Calu3 (cell line): ENCODE results near the gene CARD10. TPM values are rescaled to one million over a fixed set of nuclear protein-coding genes. Genes with fewer than 3 reads are reported as not detected.

Source experiments
- BruUV-seq: library from RNA; stranded (reverse); fragments of 400-500 nt; replicated peaks from 2 replicates; lab custom pipeline; 2021; lab: Mats Ljungman, UMichigan
- CTCF ChIA-PET: fragments of 300-600 bp; sonication (Branson Sonifier 250); formaldehyde crosslinking; loops from one replicate; lab custom pipeline; 2022; ENCODE audit warnings: antibody characterized with exemption; lab: Charles Lee
- DNase-seq: peaks from one replicate; pipeline ENCODE4 v3.0.0; 2022
- H3K27ac Mint-ChIP-seq: one replicate; pipeline ENCODE4 v1.8.0; 2022; ENCODE audit warnings: mixed read lengths; ENCODE audit not compliant: unreplicated experiment
- H3K27me3 Mint-ChIP-seq: one replicate; pipeline ENCODE4 v1.8.0; 2022; ENCODE audit warnings: mixed read lengths; ENCODE audit not compliant: unreplicated experiment
- H3K36me3 Mint-ChIP-seq: one replicate; pipeline ENCODE4 v1.8.0; 2022; ENCODE audit warnings: mild to moderate bottlenecking, moderate library complexity, mixed read lengths; ENCODE audit not compliant: insufficient read depth, unreplicated experiment
- H3K4me1 Mint-ChIP-seq: one replicate; pipeline ENCODE4 v1.8.0; 2022; ENCODE audit warnings: mild to moderate bottlenecking, low read depth, mixed read lengths; ENCODE audit not compliant: unreplicated experiment
- H3K4me3 Mint-ChIP-seq: one replicate; pipeline ENCODE4 v1.8.0; 2022; ENCODE audit warnings: mild to moderate bottlenecking, low read depth, moderate library complexity, mixed read lengths; ENCODE audit not compliant: unreplicated experiment
- H3K9me3 Mint-ChIP-seq: one replicate; pipeline ENCODE4 v1.8.0; 2022; ENCODE audit warnings: low read depth, mixed read lengths; ENCODE audit not compliant: unreplicated experiment
- CTCF ChIP-seq: fragments of 200-600 bp; IDR thresholded peaks from one replicate; pipeline ENCODE4 v1.8.0; 2022; ENCODE audit warnings: antibody characterized with exemption; ENCODE audit not compliant: unreplicated experiment
- intact Hi-C: fragments of 100-400 bp; cut with micrococcal nuclease; formaldehyde crosslinking; loops from one replicate; pipeline ENCODE4 v1.10.0; 2022; ENCODE audit not compliant: unreplicated experiment
- total RNA-seq: library from RNA; stranded (reverse); gene quantifications from 2 replicates; pipeline ENCODE4 v1.2.3, GENCODE V29; 2022

The CARD10 gene
- total RNA-seq, 1 experiment from 2014 or later = 49.2 TPM

GRCh38 chr22:37505989-37506388 lies 13.2 kb downstream of the CARD10 start:
- Mint-ChIP-seq H3K27me3 (no peaks in the 10 kb centered on the region), H3K4me3 (no peak overlapping the region), H3K4me1 (peaks cover 60% of the 10 kb centered on the region), H3K9me3 (no peaks in the 10 kb centered on the region), H3K27ac (no peak overlapping the region), H3K36me3 (peaks cover 74% of the 10 kb centered on the region)
- no peak for TF ChIP-seq CTCF
- intact Hi-C loops = no loop called here
- DNase-seq = no peak
- CTCF ChIA-PET = interaction anchor here (0.5 to 0.6 kb wide), 2 partner anchors 38 to 137 kb away, joined by 5 to 6 read pairs; no protein-coding TSS in a partner anchor
- BruUV-seq = no TSS peak

GRCh38 chr22:37505565-37505964 lies 13.7 kb downstream of the CARD10 start:
- Mint-ChIP-seq H3K9me3 (no peaks in the 10 kb centered on the region), H3K36me3 (peaks cover 74% of the 10 kb centered on the region), H3K27ac (no peak overlapping the region), H3K27me3 (no peaks in the 10 kb centered on the region), H3K4me3 (no peak overlapping the region), H3K4me1 (peaks cover 60% of the 10 kb centered on the region)
- BruUV-seq = no TSS peak
- intact Hi-C loops = no loop called here
- CTCF ChIA-PET = interaction anchor here (0.6 kb wide), 1 partner anchor 37 kb away, joined by 5 read pairs; no protein-coding TSS in a partner anchor
- TF ChIP-seq CTCF = no peak
- no peak for DNase-seq

- Mint-ChIP-seq H3K4me3 (no peak overlapping the region), H3K36me3 (peaks cover 74% of the 10 kb centered on the region), H3K27ac (peak overlapping the region; percentile 72), H3K4me1 (peaks cover 59% of the 10 kb centered on the region), H3K27me3 (no peaks in the 10 kb centered on the region), H3K9me3 (no peaks in the 10 kb centered on the region)
- TF ChIP-seq CTCF = no peak
- CTCF ChIA-PET = no interaction called here
- no peak for DNase-seq
- BruUV-seq = no TSS peak
- intact Hi-C loops = no loop called here
These were observed 14.3 kb downstream of the CARD10 start for GRCh38 chr22:37504964-37505363.

- DNase-seq = no peak
- Mint-ChIP-seq H3K4me3 (peak overlapping the region; percentile 34), H3K27ac (peak overlapping the region; percentile 72), H3K4me1 (peaks cover 52% of the 10 kb centered on the region), H3K9me3 (no peaks in the 10 kb centered on the region), H3K36me3 (peaks cover 70% of the 10 kb centered on the region), H3K27me3 (no peaks in the 10 kb centered on the region)
- no peak for TF ChIP-seq CTCF
- CTCF ChIA-PET = no interaction called here
- no TSS peak for BruUV-seq
- intact Hi-C loops = no loop called here
These were observed 15.4 kb downstream of the CARD10 start for GRCh38 chr22:37503850-37504249.
